RKO (cell line): ENCODE measurements around the gene SIRT6.
A peak's percentile ranks its signal among the peaks of the same experiment; 100 is the strongest.
"Not testable (repeated sequence)": the region's sequence is repeated elsewhere in the genome, so short reads cannot be mapped to it uniquely, and the experiment has no call there.

ENCODE experiments used
- DNase-seq: peaks from one replicate; pipeline ENCODE4 v3.0.0-alpha.2; 2016; ENCODE audit warnings: low spot score

SIRT6 gene

DNA sequence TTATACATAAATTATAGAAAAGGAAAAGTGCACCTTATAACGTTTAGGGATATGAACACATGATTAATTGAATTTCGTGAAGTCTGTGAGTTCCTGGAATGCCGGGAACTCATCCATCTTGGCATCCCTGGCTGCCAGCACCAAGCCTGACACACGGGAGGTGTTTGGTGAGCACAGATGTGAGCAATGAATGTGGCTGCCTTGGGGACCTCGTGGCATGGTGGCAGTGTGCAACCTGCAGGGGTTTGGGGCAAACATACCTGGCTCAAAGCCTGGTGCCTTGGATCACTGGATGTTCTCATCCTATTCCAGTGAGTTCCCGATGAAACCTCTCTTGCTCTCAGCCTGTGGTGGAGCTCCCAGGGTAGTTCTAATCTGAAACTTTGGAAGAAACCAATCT lies 48.0 kb downstream of the SIRT6 start:
- DNase-seq = no peak

GRCh38 chr19:4130744-4131438 lies 51.5 kb downstream of the SIRT6 start:
- DNase-seq = peak; percentile 53

- not testable (repeated sequence) for DNase-seq
These were observed 53.3 kb downstream of the SIRT6 start for GRCh38 chr19:4129050-4129449.

DNA sequence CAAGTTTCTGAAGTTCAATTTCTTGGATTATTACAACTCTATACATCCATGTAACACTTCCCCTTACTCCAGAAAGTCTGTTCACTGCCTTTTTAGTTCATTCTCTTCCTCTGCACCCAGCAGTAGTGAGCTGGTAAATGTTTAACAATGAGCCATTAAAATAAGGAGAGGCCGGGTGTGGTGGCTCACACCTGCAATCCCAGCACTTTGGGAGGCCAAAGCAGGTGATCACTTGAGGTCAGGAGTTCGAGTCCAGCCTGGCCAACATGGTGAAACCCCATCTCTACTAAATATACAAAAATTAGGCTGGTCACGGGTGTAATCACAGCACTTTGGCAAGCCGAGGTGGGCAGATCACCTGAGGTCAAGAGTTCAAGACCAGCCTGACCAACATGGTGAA lies 55.0 kb downstream of the SIRT6 start:
- not testable (repeated sequence) for DNase-seq

DNA sequence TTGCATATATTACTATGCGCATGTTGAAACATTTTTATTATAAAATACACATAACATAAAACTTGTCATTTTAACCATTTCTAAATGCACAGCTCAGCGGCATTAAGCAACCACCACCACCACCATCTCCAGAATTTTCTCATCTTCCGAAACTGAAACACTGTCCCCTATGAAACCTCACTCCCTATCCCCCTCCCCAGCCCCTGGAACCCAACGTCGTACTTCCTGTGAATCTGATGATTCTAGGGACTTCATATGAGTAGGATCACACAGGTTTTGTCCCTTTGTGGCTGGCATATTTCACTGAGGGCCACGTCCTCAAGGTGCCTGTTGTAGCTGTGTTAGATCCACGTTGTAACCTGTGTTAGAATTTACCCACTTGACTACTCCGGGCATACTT lies 57.7 kb downstream of the SIRT6 start:
- DNase-seq = no peak
